Thoracic aorta (tissue), 2 donors: ENCODE measurements around the gene GMDS. TPM values are rescaled to one million over a fixed set of nuclear protein-coding genes. Genes with fewer than 3 reads are reported as not detected.

Experiments used
- ATAC-seq: fragments of 150-250 bp; one replicate; pipeline ENCODE4 v1.8.0; 2017; ENCODE audit warnings: low read depth; ENCODE audit not compliant: insufficient number of reproducible peaks, low FRiP score
- DNase-seq: peaks from one replicate; pipeline ENCODE4 v3.0.0-alpha.2; 2020; ENCODE audit warnings: low spot score
- H3K27ac ChIP-seq, 2 donors: fragments of 200-600 bp; sonication (generic); 1 replicate in 1 of 2; 2 replicates in 1 of 2; pipeline ENCODE4 v1.5.1; 2016; ENCODE audit warnings: mild to moderate bottlenecking in 2 of 2, moderate library complexity in 2 of 2
- H3K27me3 ChIP-seq: fragments of 200-600 bp; sonication (generic); replicated peaks from 2 replicates; pipeline ENCODE4 v1.6.0; 2016; ENCODE audit warnings: mild to moderate bottlenecking; ENCODE audit not compliant: insufficient read depth
- H3K36me3 ChIP-seq: fragments of 200-600 bp; sonication (generic); one replicate; pipeline ENCODE4 v1.5.1; 2016
- H3K4me1 ChIP-seq, 2 donors: fragments of 200-600 bp; sonication (generic); 1 replicate in 1 of 2; 2 replicates in 1 of 2; pipeline versions ENCODE4 v1.5.1 to v1.6.0; 2016; ENCODE audit warnings: low read depth in 2 of 2, mild to moderate bottlenecking in 1 of 2; ENCODE audit not compliant: control insufficient read depth in 1 of 2
- H3K4me3 ChIP-seq: fragments of 200-600 bp; sonication (generic); 2 replicates; pipeline ENCODE4 v1.5.1; 2016; ENCODE audit warnings: mild to moderate bottlenecking
- H3K9me3 ChIP-seq: fragments of 200-600 bp; sonication (generic); 2 replicates; pipeline ENCODE4 v1.5.1; 2016
- CTCF ChIP-seq: fragments of 200-600 bp; sonication (generic); IDR thresholded peaks from one replicate; pipeline ENCODE4 v1.5.1; 2019; ENCODE audit warnings: antibody characterized with exemption
- total RNA-seq, 2 donors: library from RNA; depleted of rRNA; stranded (reverse); fragments of >200 nt; gene quantifications; one replicate each; pipeline versions ENCODE4 v1.1.0 to v1.2.3, GENCODE V29; 2016

GMDS gene
- total RNA-seq, 2 donors from 2014 or later = 87.8 to 87.9 TPM

- Histone ChIP-seq H3K27me3 (no peaks in the 10 kb centered on the region), H3K9me3 (no peaks in the 10 kb centered on the region), H3K4me3 (peak overlapping the region; percentile 65), H3K36me3 (no peaks in the 10 kb centered on the region), H3K4me1 (peaks cover 27 to 31% of the 10 kb centered on the region in 2 donors), H3K27ac (peak overlapping the region; percentile 84 to 90)
- no peak for DNase-seq
- no peak for ATAC-seq
- no peak for TF ChIP-seq CTCF
Observed at GRCh38 chr6:2097464-2097863, 147.9 kb downstream of the GMDS start.

- H3K36me3 ChIP-seq = no peaks in the 10 kb centered on the region
- TF ChIP-seq CTCF = no peak
- H3K9me3 ChIP-seq = no peaks in the 10 kb centered on the region
- no peaks in the 10 kb centered on the region for H3K27me3 ChIP-seq
- DNase-seq (no peak), ATAC-seq (no peak)
- no peak overlapping the region for H3K4me3 ChIP-seq
- no peak overlapping the region for H3K27ac ChIP-seq
- H3K4me1 ChIP-seq = peaks cover 18 to 19% of the 10 kb centered on the region in 2 donors
Observed at GRCh38 chr6:2094642-2095041, 150.8 kb downstream of the GMDS start.

- Histone ChIP-seq H3K27me3 (no peaks in the 10 kb centered on the region), H3K4me1 (peaks cover 0 to 6% of the 10 kb centered on the region in 2 donors), H3K36me3 (no peaks in the 10 kb centered on the region), H3K9me3 (no peaks in the 10 kb centered on the region), H3K27ac (peak overlapping the region; percentile 18 to 59), H3K4me3 (peak overlapping the region; percentile 57)
- ATAC-seq (no peak), DNase-seq (no peak)
- no peak for TF ChIP-seq CTCF
Observed at GRCh38 chr6:2086326-2086965, 159.0 kb downstream of the GMDS start.

GRCh38 chr6:2085657-2086056, 159.7 kb downstream of the GMDS start:
- H3K27me3 ChIP-seq = no peaks in the 10 kb centered on the region
- DNase-seq (no peak), ATAC-seq (no peak)
- peak overlapping the region; percentile 18 to 59 for H3K27ac ChIP-seq
- H3K36me3 ChIP-seq = no peaks in the 10 kb centered on the region
- TF ChIP-seq CTCF = no peak
- H3K4me1 ChIP-seq = peaks cover 0 to 6% of the 10 kb centered on the region in 2 donors
- H3K9me3 ChIP-seq = no peaks in the 10 kb centered on the region
- no peak overlapping the region for H3K4me3 ChIP-seq

- Histone ChIP-seq H3K27me3 (no peaks in the 10 kb centered on the region), H3K27ac (no peak overlapping the region), H3K4me1 (no peaks in the 10 kb centered on the region), H3K36me3 (no peaks in the 10 kb centered on the region), H3K9me3 (no peaks in the 10 kb centered on the region), H3K4me3 (no peak overlapping the region)
- TF ChIP-seq CTCF = no peak
- ATAC-seq (no peak), DNase-seq (no peak)
Observed at GRCh38 chr6:2081155-2082138, 164.0 kb downstream of the GMDS start.
